ENCODE results near the gene CTU2. TPM values are rescaled to one million over a fixed set of nuclear protein-coding genes. Genes with fewer than 3 reads are reported as not detected.

Gene CTU2
- total and polyA plus RNA-seq, 9 of the 15 experiments (the other 6 are each of a cell fraction or from before 2014, with no cell fraction given): 1.3 to 105 (median 23.2) TPM

- TF ChIP-seq REST (IDR thresholded peaks at IDR 0.05; ENCODE audit: borderline replicate concordance): peak; percentile 44
- TF ChIP-seq REST (CRISPR knock-in tag; IDR thresholded peaks at IDR 0.05; ENCODE audit: low read depth): peak; percentile 87
- no peak; the same call in 1 of the 2 replicates for TF ChIP-seq ZSCAN32 (CRISPR knock-in tag; IDR thresholded peaks at IDR 0.05)
- TF ChIP-seq U2AF2 (optimal IDR thresholded peaks at IDR 0.05; ENCODE audit: low read depth, low read length): no peak
- peak; percentile 96 for TF ChIP-seq GMEB1 (CRISPR knock-in tag; IDR thresholded peaks at IDR 0.05)
- no peak for TF ChIP-seq CC2D1A (IDR thresholded peaks at IDR 0.05)
- TF ChIP-seq MITF (IDR thresholded peaks at IDR 0.05): no peak
- TF ChIP-seq L3MBTL2 (IDR thresholded peaks at IDR 0.05): peak; percentile 79
- no peak for TF ChIP-seq PRMT5 (CRISPR knock-in tag; IDR thresholded peaks at IDR 0.05)
- no peak for TF ChIP-seq E2F5 (CRISPR knock-in tag; IDR thresholded peaks at IDR 0.05)
- peak; percentile 36 to 47; a peak in 3 of 4 replicates for TF ChIP-seq SIX5 (IDR thresholded peaks at IDR 0.05; ENCODE audit: borderline replicate concordance in 1 of 2, insufficient read depth in 1 of 2, low read depth in 1 of 2, low read length in 2 of 2)
- no peak for TF ChIP-seq BCL6 (CRISPR knock-in tag; IDR thresholded peaks at IDR 0.05)
- TF ChIP-seq FOSL1 (tag; conservative IDR thresholded peaks at IDR 0.05): peak; percentile 76
- peak; percentile 59 for TF ChIP-seq MEIS2 (IDR thresholded peaks at IDR 0.05; ENCODE audit: partially characterized antibody)
- peak; percentile 35; the same call in 1 of the 2 replicates for TF ChIP-seq ZNF239 (CRISPR knock-in tag; IDR thresholded peaks at IDR 0.05)
- TF ChIP-seq ZNF324 (CRISPR knock-in tag; IDR thresholded peaks at IDR 0.05): no peak; the same call in 1 of the 2 replicates
- no peak for TF ChIP-seq ZNF274 (IDR thresholded peaks at IDR 0.05; ENCODE audit: borderline replicate concordance, low read depth, low read length)
These were observed at the start of gene CTU2, which contains the start of gene RNF166 (continued) for GRCh38 chr16:88706229-88706964.
